HG03442 (cell line): ENCODE results near the gene RNASEH2A.
"Not testable (repeated sequence)": the region's sequence is repeated elsewhere in the genome, so short reads cannot be mapped to it uniquely, and the experiment has no call there.

Experiments used
- ATAC-seq: cut with Tn5 transposase; IDR thresholded peaks from one replicate; pipeline ENCODE4 v1.9.1; 2021; ENCODE audit warnings: mild to moderate bottlenecking, moderate library complexity; ENCODE audit not compliant: unreplicated experiment

The RNASEH2A gene

DNA sequence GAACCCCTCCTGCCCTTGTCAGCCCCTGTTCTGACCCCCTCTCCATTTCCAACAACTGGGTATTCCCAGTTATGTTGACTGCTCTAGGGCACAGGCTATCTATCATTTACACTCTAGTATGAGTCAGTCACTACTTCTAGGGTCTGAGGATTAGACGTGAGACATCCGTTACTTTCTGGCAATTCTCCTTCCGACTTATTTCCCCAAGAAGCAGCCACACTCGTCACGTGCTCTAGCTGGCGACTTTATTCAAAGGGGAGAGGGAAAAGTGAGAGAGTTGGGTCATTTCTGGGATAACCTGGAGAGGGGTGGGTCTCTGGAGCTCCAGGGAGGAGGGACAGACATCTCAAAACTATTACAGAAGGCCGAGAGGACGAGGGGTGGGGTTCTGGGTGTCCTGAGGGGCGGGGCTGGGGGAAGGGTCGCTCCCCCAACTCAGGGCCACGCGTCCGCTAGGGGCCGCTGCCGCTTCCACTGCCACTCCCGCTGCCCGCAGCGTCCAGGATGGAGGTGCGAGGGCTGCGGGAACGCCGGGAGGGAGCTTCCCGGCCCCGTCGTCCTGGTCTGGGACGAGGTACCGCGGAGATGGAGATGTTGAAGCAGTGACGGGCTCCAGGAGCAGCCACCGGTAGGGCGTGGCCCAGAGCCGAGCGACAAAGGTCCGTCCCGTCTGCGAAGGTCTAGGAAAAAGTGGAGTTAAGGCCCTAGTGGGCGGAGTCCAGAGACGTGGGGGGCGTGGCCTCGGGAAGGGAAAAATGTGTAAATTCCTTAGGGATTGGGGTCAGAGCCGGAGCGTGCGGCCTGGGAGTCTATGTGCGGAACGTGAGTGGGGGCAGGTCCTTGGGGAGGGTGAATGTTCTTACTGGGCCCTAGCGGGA is 19.1 kb downstream of the RNASEH2A start:
- no peak for ATAC-seq

DNA sequence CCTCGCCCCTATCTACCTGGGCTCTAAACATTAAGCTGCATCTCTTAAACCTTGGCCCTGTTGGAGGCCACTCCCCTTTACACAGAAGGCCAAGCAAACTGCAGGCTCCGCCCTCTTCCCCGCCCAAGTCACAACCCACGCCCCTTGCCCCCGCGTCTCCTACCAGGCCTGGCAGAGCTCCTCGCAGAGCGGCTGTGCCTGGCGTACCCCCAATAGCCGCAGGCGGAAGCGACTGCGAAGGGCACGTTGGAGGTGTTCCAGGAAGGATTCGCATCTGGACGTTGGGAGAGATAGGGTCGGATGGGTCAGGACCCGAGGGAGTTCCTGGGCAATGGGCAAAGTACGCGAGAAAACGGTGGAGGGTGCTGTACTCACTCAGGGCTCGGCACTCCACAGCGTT is 22.1 kb downstream of the RNASEH2A start:
- ATAC-seq: no peak

DNA sequence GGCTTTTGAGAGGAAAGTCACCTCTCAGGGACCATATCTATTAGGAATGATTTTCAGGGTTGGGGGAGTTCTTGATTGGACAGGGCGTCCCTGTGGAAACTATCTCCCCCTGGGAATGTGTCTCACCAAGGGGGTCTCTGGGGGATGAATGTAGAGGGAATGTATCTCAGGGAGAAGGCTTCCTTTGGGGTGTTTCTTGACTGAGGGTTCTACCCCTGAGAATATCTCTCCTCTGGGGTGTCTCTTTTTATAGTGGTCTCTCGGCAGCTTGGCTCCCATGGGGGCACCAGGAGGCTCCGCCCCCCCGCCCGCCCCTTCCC is 27.0 kb downstream of the RNASEH2A start:
- no peak for ATAC-seq

DNA sequence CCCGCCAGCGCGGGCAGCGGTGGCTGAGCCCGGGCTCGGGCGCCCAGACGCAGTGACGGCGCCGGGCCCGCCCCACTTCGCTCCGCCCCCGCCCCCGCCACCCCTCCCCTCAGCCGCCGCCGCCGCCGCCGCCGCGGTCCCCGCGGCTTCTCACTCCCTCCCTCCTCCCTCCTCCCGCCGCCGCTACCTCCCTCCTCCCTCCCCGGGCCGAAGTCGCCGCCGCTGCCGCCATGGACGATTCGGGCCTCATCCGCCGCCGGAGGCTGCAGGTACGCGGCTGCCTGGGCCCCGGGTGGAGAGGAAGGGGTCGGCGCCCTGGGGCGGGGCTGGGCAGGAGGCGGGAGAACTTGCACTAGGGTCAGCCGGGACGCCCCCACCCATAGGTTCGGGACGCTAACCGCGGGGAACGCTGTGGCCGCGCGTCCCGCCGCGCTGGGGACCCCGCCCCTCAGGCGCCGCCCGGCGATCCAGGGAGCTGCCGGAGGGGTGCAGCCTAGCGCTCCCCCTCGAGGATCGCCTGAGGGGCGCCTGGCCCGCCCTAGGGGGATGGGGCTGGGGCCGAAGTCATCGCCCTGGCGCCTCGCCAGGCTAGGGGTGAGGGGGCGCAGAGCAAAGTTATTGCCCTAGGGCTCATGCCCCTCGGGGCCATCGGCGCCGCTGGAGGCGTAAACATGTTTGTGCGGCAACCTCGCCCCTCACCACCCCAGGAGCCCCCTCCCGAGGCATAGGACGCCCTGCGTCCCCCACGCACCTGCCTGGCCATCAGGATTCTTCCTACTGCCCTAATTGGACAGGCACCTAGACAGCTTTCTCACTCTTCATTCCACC is 27.6 kb downstream of the RNASEH2A start:
- no peak for ATAC-seq

DNA sequence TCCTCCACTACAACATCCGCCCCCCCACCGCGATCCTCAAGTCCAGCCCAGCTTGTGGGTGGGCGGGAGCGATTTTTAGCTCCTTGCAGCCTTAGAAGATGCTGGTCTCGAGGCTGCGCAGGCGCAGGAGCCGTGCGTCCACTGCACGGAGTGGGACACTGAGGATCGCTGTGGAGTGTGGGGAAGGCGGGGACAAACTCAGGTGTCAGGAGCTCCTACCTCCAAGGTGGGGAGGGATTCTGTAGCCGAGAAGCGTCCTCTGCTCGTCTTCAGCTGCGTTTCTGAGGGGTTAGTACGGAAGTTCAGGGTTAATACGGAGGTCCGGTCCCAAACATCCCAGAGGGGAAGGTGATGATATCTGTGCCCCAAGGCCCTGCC is 28.2 kb downstream of the RNASEH2A start, which contains the start of gene RTBDN:
TSS of gene RTBDN (minus strand) at position 14 of the 378 bp plus-strand sequence. CDS start 4,600 bp downstream, outside the sequence.
- ATAC-seq: no peak

DNA sequence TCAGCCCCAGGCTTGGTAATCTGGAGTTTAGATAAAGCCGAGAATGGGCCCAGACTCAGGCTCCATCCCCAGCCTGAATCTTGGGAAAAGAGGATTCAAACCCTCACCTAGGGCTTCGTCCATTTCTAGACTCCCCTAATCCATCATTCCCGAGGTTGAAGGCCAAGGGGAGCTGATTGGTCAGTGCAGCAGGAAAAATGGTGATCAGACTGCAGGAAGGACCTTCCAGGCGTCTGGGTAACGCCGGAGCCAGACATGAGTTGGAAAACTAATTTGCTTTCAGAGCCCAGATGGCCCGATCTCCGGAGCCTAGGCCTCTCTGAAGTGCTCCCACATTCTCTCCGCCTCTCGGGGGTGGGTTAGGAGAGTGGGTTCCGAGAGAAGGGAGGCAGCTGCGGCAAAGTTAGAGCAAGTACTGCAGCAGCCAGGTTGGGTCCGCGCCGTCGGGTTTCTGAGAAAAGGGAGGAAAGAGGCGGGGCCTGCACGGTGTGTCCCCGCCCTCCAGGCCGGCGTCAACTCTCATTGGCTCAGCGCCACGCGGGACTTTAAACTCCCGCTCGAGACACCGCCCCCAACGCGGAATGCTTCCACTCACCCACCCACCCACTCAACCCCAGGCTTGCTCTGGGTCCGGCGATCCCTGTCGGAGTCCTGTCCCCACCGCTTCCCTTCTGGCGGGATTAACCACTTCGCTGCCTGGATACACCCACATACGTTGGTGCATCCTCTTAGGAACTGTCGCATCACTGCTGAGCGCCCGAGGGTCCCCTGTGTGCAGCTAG is 28.8 kb downstream of the RNASEH2A start:
- ATAC-seq: no peak

DNA sequence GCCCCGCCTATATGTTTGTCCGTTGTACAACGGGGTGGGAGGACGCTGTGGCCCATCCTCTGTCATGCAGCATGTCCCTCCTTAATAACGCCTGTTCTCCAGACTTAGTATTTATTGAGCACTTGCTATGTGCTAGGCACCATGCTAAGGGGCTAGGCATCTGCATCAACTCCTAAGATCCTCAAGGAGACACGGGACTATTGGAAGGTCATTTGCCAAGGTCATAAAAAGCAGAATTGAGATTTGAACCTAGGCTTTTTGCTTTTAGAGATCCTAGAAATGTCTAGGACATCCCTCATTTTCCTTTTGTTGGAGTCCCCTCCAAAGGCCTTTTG is 30.1 kb downstream of the RNASEH2A start:
- no peak for ATAC-seq

DNA sequence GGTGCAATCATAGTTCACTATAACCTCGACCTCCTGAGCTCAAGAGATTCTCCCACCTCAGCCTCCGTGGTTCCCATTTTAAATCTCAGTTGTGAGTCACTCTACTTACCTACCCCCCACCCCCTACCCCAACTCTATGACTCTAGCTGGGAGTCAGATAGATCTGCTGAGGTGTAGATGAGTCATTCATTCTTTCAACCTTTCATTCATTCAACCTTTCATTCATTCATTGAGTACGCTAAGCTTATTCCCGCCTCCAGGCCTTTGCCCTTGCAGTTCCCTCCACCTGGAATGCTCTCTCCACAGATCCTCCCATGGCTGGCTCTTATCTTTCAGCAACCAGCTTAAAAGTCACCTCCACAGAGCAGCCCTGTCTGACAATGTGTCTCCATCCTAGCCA is 30.8 kb downstream of the RNASEH2A start:
- ATAC-seq: no peak

DNA sequence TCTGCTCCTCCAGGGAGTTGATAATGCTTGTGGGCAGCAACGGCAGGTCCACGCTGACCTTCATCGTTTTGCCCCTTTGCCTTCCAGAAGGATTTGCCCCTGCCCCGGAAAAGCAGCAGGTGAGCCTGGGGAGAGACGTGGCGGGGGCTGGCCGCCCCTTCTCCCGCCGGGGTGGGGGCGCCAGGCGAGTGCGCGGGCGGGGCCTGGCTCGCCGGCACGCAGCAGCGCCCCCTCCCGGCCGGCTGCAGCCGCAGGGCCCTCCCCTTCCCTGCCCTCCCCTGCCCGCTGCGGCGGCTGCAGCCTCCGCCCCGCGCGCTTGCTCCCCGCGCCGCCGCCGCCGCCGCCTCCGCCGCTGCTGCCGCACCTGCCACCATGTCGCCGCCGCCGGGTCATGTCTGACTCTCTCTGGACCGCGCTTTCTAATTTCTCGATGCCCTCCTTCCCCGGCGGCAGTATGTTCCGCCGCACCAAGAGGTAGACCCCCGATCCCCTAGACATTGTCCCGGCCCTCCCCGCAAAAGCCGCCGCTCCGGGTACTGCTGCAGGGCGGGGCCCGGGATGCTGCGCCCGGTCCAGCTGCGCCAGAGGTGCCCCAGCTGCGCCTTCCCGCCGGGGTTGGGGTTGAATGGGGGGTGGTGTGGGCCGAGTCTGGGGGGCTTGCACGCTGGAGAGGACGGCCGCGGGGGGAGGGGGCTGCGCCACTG is 31.9 kb downstream of the RNASEH2A start, which contains the start of gene MAST1:
TSS of gene MAST1 (plus strand) at position 334 of the 704 bp plus-strand sequence. CDS start at position 392, 58 bp downstream.
- ATAC-seq: no peak

DNA sequence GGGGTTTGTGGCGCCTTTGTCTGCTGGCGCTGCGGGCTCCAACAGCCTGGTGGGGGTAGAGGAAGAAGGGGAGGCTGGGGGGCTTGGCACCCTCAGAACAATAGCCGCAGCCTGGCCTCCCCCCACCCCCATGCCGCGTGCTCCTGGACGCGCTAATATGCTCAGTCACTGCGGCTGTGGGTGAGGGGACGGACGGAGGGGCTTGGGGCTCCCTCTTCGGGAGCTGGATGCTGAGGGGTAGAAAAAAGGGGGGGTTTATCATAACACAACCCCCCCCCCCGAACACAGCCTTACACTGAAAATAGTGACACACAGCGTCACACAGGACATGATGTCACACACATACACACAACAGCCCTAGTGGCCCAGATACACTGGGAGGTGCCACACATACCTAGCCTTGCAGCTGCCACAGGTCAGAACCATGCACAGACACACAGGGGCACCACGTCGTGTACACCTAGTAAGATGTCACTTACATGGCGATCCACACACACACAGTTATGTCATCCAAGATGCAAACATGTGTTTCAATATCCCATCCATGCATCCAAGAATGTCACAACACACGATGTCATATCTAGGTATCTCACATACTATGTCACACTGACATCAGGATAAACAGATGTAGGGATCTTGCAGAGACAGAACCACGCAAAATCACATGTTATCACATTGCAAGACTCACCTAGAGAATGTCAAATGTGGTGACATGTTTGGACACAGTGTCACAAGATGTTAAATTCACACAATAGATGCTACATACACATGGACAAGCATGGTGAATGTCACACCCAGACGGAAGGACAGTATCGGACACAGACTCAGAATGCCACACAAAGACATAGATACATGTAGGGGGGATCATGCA is 32.7 kb downstream of the RNASEH2A start:
- ATAC-seq: no peak

DNA sequence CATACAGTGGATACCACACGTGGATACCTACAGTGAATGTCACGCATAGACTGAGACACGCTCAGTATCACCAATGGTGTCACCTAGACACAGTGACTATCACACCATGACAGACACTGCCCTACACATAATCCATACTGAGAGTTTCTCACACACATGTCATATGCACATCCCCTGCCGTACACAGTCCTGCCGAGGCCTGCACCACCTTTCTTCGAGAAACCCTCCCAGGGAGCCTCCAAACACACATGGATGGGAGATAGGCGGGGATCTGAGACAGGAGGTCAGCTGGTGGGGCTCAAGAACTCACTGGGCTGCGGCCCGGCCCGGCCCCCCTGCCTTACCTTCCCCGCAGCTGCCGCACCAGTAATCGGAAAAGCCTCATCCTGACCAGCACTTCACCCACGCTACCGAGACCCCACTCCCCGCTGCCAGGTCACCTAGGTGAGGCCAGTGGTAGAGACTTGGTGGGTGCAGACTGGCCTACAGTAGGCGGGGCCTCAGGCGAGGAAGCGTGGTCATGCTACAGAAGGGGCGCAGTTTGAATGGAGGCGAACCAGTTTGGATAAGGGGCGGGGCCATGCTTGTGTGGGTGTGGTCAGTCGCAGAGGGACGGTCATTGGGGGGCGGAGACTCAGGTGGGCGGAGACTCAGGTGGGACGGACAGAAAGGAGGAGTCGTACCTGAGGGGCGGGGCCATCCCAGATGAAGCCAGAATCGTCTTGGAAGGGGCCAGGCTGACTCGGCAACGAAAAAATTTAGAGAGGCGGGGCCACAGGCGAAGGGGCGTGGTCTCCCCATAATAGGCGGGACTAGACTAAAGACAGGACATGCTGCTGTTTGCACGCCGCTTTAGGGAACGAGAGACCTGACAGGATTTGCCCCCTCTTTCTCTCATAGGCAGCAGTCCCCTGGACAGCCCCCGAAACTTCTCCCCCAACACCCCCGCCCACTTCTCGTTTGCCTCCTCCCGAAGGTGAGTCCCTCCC is 34.0 kb downstream of the RNASEH2A start:
- ATAC-seq: no peak

DNA sequence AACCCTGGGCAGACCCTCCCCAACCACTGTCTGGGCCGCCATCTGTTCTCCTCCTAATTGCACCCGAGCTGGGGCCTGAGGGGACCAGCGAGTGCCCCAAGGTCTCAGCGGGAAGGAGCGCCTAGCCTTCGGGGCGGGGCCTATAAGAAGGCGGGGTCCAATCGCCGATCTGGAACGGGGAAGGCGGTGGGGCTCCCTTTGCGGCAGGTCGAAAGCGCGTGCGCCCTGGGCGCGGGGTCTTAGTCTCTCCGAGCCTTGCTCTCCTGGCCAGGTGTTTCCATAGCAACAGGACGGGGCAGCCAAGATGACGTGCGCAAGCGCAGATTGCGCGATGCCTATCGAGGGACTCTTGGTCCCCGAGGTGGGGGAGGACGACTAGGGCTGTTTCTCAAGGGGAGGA is 34.7 kb downstream of the RNASEH2A start:
- ATAC-seq: no peak

DNA sequence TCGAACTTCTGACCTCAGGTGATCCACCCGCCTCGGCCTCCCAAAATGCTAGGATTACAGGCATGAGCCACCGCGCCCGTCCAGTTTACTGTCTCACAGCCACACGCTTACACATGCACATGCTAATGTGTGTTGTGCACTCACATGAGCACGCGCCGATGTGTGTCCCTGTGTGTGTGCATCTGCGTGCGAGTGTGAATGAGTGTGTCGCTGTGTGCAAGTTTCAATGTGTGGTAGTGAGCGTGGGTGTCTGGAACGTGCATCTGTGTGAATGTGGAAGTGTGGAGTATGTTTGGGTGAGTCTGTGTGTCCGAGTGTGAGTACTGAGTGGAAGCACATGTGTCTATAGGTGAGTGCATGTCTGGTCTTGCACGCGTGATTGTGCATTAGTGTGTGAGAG is 36.1 kb downstream of the RNASEH2A start:
- ATAC-seq: no peak

DNA sequence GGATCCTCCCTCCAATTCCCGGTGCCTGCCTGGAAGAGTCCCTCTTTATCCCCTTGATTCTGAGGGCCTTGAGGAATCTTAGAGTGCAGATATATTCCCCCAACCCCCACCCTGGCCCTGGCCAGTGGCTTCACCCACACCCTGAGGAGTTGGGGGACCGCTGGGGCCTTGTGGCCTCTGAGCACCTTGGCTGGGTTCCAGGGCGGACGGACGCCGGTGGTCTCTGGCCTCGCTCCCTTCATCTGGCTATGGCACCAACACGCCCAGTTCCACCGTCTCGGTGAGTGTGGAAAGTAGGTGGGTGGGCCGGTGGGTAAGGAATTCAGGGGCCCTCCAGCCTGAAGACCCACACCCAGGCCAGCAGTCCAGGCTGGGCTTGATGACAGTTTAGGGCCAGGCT is 36.9 kb downstream of the RNASEH2A start:
- no peak for ATAC-seq

DNA sequence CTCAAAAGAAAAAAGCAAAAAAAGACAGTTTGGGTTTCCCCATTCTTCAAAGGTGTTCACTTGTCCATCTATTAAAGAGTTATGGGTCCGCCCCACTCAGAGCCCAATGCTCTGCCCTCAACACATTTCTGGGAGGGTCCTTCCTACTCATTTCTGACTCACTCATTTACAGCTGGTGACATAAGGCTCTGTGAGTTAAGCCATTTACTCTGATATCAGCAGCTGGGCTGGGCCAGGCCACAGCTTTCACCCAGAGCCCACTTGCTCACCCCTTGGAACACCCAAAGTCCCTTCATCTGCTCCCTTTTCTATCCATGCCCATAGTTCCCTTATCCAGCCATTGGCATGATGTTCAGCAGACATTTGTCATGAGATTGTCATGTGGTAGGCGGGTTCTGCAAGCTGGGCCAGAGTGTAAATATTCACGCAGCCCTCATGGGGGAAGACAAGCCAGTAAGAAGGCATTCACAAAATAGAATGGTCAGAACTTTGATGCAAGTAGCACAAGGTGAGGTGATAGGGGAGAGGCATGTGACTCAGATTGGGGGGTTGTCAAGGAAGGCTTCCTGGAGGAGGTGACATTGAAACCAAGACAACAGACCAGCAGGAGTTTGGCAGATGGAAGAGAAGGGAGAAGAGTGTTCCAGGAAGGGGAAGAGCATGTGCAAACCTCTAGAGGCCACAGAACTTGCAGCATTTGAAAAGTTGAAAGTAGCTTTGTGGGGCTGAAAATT is 37.8 kb downstream of the RNASEH2A start:
- ATAC-seq: no peak

DNA sequence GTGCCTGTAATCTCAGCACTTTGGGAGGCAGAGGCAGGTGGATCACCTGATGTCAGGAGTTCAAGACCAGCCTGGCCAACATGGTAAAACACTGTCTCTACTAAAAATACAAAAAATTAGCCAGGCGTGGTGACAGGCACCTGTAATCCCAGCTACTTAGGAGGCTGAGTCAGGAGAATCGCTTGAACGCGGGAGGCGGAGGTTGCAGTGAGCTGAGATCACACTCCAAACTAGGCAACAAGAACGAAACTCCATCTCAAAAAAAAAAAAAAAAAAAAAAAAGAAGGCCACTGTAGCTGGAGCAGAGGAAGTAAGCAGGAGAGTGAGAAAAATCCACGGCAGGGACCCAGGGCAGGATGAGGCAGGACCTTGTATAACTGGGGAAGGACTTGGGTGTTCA is 40.2 kb downstream of the RNASEH2A start:
- not testable (repeated sequence) for ATAC-seq

DNA sequence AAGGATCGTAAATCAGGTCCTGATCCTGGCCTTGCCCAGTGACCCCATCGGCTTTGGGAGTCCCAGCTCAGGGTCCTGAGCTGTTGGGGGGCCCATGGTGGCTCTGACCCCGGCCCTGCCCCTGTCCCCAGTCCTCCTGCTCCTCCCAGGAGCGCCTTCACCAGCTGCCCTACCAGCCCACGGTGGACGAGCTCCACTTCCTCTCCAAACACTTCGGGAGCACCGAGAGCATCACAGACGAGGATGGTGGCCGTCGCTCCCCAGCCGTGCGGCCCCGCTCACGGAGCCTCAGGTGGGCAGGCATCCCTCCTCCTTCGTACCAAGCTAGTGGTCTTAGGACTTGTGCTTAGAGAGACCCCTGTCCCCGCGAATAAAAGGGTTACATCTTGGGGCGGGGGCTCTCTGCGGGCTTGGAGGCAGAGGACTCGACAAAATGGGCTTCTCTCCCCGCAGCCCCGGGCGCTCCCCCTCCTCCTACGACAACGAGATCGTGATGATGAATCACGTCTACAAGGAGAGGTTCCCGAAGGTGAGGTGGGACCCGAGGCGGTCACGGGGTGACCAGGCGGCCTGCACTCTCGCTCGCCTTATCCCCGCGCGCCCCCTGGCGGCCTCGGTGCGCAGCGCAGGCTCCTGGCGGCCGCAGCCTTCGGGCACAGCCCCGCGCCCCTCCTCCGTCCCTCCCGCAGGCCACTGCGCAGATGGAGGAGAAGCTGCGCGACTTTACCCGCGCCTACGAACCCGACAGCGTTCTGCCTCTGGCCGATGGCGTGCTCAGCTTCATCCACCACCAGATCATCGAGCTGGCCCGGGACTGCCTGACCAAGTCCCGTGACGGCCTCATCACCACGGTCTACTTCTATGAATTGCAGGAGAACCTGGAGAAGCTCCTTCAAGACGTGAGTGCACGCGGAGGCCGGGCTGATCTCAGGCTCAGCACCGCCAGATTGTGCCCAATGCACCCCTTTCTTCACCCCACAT is 41.1 kb downstream of the RNASEH2A start:
- ATAC-seq: no peak
